ENCODE results near the gene MST1R.
"Not testable (repeated sequence)": the region's sequence is repeated elsewhere in the genome, so short reads cannot be mapped to it uniquely, and the experiment has no call there.

Gene MST1R

GRCh38 chr3:49911611-49912010, 7.9 kb upstream of the MST1R start:
- DNase-seq (ENCODE audit: low spot score): no peak

- DNase-seq (ENCODE audit: low spot score): no peak
Measured at GRCh38 chr3:49911124-49911420, 7.4 kb upstream of the MST1R start.

DNA sequence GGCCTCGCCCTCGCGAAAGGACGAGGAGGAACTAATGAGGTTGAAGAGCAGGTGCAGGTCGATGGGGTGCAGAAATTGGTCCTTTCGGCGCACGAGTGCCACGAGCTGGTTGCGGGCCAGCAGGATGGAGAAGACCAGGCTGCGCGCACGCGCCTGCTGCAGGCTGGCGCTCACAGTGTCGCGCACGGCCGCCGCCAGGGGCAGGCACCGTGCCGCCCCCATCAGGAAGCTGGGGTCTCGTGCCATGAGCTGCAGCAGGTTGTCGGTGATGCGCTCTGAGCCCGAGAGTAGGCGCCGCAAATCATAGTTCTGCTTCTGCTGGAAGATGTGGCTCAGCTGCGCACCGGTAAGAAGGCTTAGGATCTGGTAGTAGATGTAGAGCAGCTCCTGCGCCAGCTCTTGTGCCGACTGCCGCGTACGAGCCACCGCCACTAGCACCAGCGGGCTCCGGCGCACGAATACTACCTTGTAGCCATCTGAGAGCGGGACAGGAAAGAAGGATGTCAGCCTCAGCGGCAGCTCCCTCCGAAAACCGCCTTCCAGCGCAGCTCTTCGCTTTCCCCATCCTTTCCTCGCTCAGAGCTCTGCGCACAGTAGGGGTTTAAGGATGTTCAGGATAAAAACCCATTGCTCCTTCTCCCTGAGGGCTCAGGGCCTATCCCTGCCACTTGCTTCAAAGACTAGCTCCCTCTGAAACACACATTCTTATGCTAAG, 6.9 kb upstream of the MST1R start:
- no peak for DNase-seq (ENCODE audit: low spot score)

DNA sequence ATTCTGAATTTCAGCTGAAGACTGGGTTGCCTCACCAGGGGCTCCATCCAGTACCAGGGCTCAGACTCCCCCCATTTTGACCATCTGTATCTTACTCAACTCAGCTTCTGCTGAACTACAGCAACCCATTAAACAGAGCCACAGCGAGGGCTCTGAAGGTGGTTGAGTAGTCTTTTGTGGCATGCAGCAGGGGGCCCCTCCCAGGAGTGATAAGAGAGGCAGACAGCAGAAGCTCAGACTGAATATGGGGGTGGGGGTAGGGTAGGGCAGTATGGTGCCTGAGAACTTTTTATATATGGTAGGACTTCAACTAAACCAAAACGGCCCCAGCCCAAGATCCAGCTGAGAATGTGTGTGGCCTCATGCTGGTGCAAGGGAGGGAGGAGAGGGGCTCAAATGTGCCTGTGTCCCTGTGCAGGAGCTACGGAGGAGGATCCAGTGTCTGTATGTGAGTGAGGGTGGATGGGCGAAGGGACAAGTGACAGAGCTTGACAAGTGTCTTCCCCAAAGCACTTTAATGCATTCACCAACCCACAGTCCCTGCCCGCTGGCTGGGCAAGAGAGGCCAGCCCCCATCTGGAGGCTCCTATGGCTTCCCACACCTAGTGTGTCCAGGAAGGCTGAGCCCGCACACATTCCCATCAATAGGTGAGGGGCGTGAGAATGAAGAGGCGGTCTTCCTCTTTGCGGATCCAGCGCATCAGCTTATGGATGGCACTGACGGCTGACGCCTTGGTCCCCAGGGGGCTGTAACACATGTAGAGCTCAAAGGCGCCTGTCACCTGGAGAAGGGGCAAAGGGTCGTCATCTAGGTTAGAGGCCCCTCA, 4.9 kb upstream of the MST1R start:
- DNase-seq (ENCODE audit: low spot score): no peak

DNA sequence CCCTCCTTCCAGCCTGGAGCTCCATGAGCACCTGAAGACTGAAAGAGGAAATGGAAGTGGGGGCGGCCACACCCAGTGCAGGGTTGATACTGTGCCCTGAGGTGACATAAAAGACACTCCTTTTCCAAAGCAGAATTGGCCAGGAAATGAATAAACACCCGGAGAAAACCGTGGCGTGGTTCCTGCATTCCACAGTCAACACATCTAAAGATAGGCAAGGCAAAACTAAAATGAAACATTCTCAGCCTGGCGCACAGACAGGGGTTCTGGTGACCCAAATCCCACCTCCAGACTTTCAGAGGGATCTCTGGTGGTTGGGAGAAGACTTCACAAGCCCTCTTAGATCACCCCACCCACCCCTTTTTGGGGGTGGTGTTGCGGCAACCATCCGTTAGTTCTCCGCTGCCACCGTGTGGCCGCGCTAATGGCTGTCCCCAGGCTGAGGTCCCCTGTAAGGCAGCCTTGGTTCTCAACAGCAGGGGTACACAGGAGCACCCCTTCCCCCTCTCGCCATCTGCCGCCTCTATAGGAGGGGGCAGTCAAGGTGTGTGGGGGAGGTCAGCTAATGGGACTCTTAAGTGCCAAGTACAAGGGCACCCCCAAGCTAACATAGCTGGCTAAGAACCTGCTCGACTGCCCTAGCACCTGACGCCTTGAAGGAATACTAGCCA, 2.5 kb upstream of the MST1R start:
- peak; percentile 77 for DNase-seq (ENCODE audit: low spot score)

DNA sequence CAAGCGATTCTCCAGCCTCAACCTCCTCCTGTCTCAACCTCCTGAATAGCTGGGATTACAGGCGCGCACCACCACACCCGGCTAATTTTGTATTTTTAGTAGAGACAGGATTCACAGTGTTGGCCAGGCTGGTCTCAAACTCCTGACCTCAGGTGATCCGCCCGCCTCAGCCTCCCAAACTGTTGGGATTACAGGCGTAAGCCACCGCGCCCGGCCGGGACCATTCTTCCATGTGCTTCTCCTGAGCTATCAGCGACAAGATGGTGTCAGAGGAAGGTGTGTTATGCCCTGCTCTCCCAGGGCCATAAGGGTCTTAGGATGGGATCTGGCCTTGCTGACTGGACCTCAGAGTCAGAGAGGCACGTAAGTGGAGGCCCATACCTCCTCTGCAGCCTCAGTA, 775 bp upstream of the MST1R start:
- DNase-seq (ENCODE audit: low spot score): not testable (repeated sequence)

DNA sequence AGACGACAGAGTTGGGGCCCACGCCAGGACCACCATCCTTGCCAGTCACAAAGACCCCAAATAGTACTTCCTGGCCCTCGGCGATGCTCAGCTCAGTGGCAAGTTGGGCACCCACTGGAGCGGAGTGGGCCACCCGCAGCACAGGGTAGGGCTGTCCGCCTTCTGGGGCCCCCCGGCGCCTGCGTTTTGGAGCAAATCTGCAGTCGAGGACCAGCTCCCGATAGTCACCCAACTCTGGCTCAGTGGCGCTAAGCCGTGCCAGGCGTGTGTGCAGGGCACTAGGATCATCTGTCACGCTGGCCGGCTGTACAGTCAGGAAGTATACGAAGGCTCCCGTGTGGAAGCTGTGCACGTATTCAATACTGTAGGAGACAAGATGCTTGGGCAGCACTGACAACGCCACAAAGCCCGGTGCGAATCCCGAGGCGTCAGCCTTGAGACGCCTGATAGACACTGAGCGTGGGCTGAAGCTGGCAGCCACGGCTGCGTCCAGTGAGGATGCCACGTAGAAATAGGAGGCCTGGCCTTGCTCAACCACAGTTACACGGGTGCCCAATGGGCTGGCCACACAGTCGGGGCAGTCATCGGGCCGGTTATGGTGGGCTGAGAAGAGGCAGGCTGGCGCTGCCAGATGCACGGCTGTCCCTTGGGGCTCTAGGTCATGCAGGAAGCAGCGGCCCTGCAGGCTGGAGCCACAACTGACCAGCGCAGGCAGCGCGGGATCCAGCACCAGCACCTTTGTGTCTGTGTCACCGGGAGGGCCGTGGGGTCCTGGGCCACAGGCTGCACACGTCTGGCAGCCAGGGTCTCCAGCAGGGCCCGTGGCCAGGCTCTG, 945 bp downstream of the MST1R start:
- DNase-seq (ENCODE audit: low spot score): peak; percentile 38

- peak; percentile 55 for DNase-seq (ENCODE audit: low spot score)
Measured at GRCh38 chr3:49901366-49902339, 2.0 kb downstream of the MST1R start.

- DNase-seq (ENCODE audit: low spot score): peak; percentile 97
Measured at GRCh38 chr3:49900491-49901153, 3.1 kb downstream of the MST1R start.

DNA sequence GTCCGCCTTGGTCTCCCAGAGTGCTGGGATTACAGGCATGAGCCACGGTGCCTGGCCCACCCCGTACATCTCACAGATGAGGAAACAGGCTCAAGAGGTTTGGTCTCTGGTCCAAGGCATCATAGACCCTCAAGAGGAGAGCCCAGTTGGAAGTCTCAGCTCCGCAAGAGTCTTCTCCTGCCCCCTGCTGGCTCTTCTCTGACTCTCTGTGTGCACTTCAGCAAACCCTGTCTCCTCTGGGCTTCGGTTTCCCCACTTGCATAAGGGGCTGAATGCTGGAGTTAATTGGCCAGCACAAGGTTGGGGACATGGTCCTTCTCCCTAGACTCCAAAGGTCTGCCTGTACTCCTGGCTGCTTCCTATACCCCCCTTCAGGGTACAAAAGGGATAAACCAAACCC, 3.9 kb downstream of the MST1R start:
- no peak for DNase-seq (ENCODE audit: low spot score)

DNA sequence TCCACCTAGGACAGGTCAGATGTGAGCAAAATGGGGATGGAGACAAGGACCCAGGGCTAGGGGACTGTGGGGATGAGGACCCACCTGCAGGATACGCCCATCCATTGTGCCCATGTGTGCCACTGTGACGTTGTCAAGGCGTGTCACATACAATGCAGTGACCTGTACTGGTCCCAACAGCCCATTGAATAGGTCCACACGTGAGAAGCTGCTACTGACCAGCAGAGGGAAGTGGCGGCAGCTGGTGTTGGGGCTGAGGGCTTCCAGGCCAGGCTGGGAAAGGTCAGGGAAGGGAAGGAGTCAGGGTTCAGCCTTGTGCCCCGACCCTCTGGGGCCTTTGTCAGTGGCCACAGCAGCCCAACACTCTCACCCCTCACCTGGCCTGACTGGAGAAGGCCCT, 4.7 kb downstream of the MST1R start:
- DNase-seq (ENCODE audit: low spot score): peak; percentile 61

DNA sequence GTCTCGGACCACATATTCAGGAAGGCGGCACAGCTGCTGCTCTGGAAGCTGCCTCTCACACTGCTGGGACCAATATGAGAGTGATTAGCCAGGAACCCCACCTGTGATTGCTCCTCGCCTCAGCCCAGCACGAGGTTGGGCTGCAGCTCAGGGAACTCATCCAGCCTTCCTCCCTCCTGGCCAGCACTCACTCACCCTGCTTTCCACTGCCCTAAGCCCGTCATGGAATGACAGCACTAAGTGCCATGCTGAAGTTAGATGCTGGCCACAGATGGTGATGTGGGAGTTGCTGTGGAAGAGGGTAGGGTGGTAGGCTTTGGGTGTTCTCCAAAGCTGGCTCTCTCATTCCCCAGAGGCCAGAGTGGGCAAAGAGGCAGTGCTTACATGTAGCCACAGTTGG, 7.3 kb downstream of the MST1R start:
- DNase-seq (ENCODE audit: low spot score): no peak

GRCh38 chr3:49895791-49896190, 7.9 kb downstream of the MST1R start:
- DNase-seq (ENCODE audit: low spot score): no peak

- DNase-seq (ENCODE audit: low spot score): no peak
Measured at GRCh38 chr3:49889296-49889695, 14.4 kb downstream of the MST1R start.

- no peak for DNase-seq (ENCODE audit: low spot score)
Measured at GRCh38 chr3:49886922-49887265, 16.8 kb downstream of the MST1R start.

- DNase-seq (ENCODE audit: low spot score): no peak
Measured at GRCh38 chr3:49883998-49884397, 19.7 kb downstream of the MST1R start.

- DNase-seq (ENCODE audit: low spot score): no peak
Measured at GRCh38 chr3:49882166-49882565, 21.5 kb downstream of the MST1R start.

DNA sequence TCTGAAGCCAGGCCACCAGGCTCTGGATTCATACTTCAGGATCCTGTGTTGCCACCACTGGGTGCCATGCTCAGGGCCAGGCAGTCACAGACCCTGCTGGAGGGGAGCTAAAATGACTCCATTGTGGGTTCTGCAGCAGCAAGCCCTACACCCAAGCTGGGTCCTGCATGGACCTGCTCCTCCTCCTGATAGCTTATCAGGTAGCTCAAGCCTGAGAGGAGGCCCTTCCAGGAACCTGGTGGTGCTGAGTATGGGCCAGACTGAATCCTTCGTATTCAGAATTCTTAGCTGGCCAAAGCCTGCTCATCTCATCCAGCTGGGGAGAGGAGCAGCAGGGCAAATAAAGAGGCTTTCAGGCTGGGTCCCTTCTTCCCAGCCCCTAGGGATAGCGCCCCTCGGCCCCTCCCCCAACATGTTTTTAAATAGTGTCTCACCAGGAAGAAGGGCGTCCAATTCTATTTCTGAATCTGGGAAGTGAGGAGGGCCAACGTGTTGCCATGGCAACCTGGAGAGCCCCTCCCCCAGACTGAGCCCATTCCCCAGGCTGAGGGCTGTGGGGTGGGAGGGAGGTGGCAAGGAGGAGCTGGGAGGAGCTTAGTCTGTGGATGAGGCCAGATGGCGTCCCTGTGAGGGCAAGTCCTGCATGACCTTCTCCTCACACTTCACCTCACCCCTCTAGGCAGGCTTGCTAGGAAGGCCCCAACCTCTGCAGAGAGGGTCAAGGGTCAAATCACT, 22.9 kb downstream of the MST1R start:
- no peak for DNase-seq (ENCODE audit: low spot score)

DNA sequence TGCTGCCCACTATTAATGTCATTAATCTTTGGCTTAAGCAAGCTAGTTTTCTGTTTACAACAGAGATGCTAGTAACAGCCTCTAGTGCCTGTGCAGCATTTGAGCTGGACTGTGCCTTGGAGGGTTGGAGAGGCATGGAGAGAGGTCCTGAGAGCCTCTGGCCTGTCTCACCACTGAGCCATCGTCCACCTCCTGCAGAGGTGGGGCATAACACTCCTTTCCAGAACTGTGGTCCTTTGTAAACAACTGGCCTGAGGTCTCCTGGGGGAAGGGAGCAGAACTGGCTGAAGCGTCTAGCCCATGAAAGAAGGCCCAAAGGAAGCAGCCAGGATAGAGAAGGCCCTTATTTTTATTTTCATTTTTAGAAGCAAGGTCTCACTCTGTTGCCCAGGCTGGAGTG, 24.0 kb downstream of the MST1R start:
- DNase-seq (ENCODE audit: low spot score): no peak

DNA sequence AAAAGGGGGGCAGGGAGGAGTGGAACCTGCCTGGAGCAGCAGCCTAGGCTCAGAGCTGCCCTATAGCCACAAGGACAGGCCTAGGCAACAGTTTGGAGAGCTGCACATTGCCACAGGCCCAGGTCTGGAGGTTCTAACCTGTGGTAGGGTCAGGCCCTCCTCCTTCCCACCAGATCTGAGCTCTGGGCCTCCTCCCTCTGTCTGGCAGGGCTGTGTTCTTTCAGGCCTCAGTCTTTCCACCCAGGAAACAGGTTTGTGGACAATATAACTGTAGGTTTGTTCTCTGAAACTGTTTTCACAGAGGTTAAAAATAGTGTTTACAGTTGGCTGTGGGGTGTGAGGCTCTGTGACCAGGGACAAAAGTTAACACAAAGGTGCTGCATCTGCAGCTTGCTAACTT, 25.0 kb downstream of the MST1R start:
- no peak for DNase-seq (ENCODE audit: low spot score)

Measured in SW480 (cell line).